HG03175 (cell line): Measurements from ENCODE around the gene TERT.
"Not testable (repeated sequence)": the region's sequence is repeated elsewhere in the genome, so short reads cannot be mapped to it uniquely, and the experiment has no call there.

Source experiments
- ATAC-seq: cut with Tn5 transposase; IDR thresholded peaks from one replicate; pipeline ENCODE4 v1.9.1; 2021; ENCODE audit warnings: mild to moderate bottlenecking, moderate library complexity; ENCODE audit not compliant: unreplicated experiment

TERT gene

GRCh38 chr5:1243487-1244130 is 51.3 kb downstream of the TERT start:
- ATAC-seq = no peak

- no peak for ATAC-seq
These were observed 52.0 kb downstream of the TERT start for GRCh38 chr5:1242733-1243486.

GRCh38 chr5:1241509-1242080 is 53.3 kb downstream of the TERT start:
- ATAC-seq = no peak

- no peak for ATAC-seq
These were observed 54.2 kb downstream of the TERT start for GRCh38 chr5:1240496-1241260.

- ATAC-seq = no peak
These were observed 55.2 kb downstream of the TERT start for GRCh38 chr5:1239505-1240251.

DNA sequence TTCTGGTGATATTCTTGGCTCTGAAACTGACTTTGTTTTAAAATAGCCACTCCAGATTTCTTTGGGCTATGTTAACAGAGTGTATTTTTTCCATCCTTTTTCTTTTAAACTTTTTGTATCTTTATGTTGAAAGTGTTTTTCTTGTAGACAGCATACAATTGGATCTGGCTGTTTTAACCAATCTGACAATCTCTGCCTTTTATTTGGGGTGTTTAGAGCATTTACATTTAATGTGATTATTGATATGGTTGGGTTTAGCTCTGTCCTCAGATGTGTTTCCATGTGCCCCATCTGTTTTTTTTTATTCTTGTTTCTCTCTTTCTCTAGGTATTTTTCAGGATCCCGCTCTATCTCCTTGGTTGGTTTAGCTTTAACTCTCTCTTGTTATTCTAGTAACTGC is 59.0 kb downstream of the TERT start:
- ATAC-seq = no peak

- no peak for ATAC-seq
These were observed 59.5 kb downstream of the TERT start for GRCh38 chr5:1235379-1235778.

DNA sequence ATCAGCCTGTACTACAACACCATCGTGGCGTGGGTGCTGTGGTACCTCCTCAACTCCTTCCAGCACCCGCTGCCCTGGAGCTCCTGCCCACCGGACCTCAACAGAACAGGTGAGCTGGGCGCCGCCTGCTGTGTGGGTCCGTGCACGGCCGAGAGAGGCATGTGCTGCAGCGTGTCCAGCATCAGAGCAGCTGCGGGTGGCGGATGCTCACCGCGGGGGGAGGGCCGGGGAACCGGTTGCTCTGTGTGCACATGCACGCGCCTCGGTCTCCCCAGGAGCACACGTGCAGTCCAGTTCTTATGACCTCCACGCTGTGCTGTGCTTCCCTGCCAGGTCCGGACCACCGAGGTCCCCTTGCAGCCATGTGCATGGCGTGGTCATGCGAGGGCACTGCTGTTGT is 62.1 kb downstream of the TERT start:
- ATAC-seq = no peak

GRCh38 chr5:1231354-1231905 is 63.4 kb downstream of the TERT start:
- ATAC-seq = no peak

GRCh38 chr5:1230551-1230950 is 64.3 kb downstream of the TERT start:
- no peak for ATAC-seq

GRCh38 chr5:1229822-1230221 is 65.0 kb downstream of the TERT start:
- no peak for ATAC-seq

- not testable (repeated sequence) for ATAC-seq
These were observed 65.8 kb downstream of the TERT start for GRCh38 chr5:1229023-1229422.

GRCh38 chr5:1228120-1228519 is 66.7 kb downstream of the TERT start:
- ATAC-seq = no peak

DNA sequence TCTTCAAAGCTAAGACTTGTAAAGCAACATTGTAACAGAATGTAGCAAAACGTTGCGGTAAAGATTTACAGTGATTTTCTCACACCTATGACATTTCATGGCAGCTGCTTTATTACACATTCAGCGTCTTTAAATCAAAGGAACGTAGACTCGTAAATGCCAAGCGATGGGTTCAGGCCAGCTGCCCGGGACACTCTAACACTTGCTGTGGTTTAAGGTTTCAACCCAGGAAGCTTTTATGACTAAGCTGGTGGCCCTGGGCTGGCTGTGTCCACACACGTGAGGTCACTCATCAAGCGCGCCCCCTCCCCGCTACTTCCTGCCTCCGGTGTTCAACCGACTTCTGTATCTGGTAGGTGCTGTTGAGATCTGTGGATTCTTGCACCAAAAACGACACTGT is 67.2 kb downstream of the TERT start:
- ATAC-seq = no peak

DNA sequence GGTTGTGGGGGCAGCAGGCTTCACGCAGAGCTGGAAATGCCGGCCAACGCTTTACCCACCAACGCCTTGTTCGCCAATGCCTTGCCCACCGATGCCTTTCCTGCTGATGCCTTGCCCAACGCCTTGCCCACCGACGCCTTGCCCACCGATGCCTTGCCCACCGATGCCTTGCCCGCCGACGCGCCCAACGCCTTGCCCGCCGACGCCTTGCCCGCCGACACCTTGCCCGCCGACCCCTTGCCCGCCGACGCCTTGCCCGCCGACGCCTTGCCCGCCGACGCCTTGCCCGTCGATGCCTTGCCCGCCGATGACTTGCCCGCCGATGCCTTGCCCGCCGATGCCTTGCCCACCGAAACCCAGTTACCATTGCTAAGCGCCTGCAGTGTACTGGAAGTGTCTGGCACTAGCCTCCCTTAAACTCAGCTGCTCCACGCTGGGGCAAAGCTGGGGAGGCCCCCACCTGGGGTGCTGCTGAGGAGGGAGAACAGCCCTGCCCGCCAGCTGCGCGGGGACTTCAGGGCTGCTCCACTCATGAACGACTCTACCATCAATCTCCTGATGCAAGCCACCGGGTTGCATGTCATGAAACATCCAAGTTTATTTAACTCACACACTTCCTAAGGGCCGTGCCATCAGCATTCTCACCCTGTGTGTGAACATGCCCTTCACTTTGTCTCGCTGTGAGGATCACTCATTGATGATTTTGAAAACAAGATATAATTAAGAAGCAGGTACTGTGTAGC is 67.9 kb downstream of the TERT start:
- ATAC-seq = no peak

DNA sequence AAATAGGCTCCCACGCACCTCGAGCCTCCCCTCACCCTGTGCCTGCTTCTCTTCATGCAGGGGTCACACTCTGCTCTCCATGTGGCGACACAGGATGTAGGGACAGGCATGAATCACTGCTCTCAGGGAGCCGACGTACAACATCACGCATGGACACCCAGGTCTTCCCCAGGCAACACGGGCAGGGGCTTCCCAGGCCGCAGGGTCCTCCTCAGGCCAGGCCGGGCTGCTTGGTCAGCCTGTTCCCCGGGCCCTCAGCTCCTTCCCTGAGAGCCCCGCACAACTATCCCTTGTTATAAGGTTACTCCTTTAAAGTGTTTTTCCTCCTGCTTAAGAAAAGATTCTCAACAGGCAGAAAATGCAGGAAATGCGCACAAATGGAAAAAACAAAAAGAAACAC is 68.6 kb downstream of the TERT start:
- ATAC-seq = no peak

DNA sequence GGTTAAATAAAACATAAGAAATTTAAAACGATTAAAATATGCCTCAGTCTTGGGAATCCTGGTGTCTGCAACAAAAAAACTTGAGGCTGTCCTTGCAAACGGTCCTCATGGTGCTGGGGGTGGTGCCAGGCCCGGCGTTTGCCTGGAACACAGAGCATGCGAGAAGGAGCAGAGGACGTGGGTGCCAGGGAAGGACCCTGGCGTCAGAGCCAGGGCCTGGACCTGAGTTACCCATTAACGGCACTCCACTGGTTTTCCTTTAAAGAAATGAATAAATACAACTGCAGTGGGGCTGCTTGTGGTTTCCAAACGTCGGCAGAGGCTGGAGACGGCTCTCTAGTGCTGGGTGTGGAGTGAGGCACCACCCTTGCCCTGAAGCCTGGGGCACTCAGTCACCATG is 69.8 kb downstream of the TERT start, which contains the start of gene SLC6A18:
Gene SLC6A18, plus strand, starts transcription at position 301 of the 400 bp plus-strand sequence. Its CDS starts 97 bp downstream, at position 398.
- ATAC-seq = no peak

DNA sequence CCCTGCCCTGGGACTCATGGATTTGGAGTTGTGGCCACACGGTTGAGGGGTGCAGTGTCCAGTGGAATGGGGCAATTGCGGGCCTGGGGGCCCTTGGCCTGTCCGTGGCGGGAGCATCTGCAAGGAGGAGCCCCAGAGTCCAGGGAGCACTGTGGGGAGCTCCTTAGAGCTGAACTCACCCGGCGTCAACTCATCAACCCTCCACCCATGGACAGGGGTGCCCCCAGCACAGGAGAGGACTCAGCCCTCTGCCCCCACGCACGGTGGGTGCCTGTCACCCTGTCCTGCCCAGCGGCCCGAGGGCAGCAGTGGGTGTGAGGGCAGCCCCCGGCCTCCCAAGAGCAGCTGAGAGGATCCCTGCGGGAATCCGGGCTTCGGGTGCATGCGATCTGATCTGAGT is 70.2 kb downstream of the TERT start:
- ATAC-seq = no peak

DNA sequence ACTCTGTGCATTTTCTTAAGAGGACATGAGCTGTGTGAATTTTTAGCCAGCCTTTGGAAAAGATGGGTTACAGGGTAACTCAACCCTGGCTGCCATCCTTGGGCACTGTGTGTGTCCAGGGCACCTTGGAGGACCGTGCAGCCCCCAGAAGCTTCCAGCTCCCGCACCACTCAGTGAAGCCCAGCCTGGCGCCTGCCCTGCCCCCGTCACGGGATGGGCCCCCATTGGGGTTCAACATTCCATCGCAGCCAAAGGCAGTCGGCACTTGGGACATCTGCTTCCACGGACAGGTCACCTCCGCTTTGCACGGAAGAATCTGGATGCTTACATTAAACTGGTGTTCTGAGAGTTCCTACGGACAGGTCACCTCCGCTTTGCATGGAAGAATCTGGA is 71.6 kb downstream of the TERT start:
- no peak for ATAC-seq
